Stimulated activated effector memory CD8-positive, alpha-beta T cell treated with anti-CD3 and anti-CD28 coated beads, Interleukin-12 subunit alpha, Interleukin-12 subunit beta, amount 100 ng/mL, for 72 hours (primary cell): ENCODE measurements around the gene RYR2.
"Not testable (repeated sequence)": the region's sequence is repeated elsewhere in the genome, so short reads cannot be mapped to it uniquely, and the experiment has no call there.

Experiments
- ATAC-seq: fragments of 150-1000 bp; cut with Tn5 transposase; 2 replicates; pipeline ENCODE4 v1.10.0; 2021
- DNase-seq, 2 donors: peaks; one replicate each; pipeline ENCODE4 v3.0.0; 2021 to 2022; ENCODE audit warnings: low spot score in 2 of 2
- H3K27ac Mint-ChIP-seq: one replicate; pipeline ENCODE4 v1.8.0; 2022; ENCODE audit warnings: mild to moderate bottlenecking, mixed read lengths
- H3K36me3 Mint-ChIP-seq: one replicate; pipeline ENCODE4 v1.8.0; 2022; ENCODE audit warnings: mild to moderate bottlenecking, mixed read lengths
- H3K4me1 Mint-ChIP-seq: one replicate; pipeline ENCODE4 v1.8.0; 2022; ENCODE audit warnings: mixed read lengths
- H3K4me3 Mint-ChIP-seq: one replicate; pipeline ENCODE4 v1.8.0; 2022; ENCODE audit warnings: mild to moderate bottlenecking, mixed read lengths
- H3K9me3 Mint-ChIP-seq: one replicate; pipeline ENCODE4 v1.8.0; 2022; ENCODE audit warnings: mixed read lengths

The RYR2 gene

GRCh38 chr1:237809099-237809498, 767.1 kb downstream of the RYR2 start:
- ATAC-seq (no peak), DNase-seq (no peak)
- H3K36me3 Mint-ChIP-seq: no peaks in the 10 kb centered on the region
- H3K9me3 Mint-ChIP-seq: no peaks in the 10 kb centered on the region
- H3K4me3 Mint-ChIP-seq: no peak overlapping the region
- no peak overlapping the region for H3K27ac Mint-ChIP-seq
- H3K4me1 Mint-ChIP-seq: no peaks in the 10 kb centered on the region

DNA sequence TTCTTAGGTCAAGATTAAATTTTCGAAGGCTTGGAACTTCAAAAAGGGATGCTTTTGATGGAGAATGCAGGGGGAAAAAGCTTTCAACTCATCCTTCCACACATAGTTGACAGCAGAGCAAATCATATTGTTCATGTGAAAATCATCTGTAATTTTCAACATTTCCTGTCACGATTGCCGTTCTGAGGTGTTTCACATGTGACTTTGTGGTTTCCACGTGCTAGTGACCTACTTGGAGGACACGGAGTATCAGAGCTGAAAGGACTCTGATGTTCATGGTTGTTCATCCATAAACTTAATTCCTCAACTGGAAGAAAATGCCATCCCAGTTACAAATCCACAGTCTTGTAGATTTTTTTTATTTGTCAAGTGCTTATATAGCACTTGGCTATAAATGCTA, 769.6 kb downstream of the RYR2 start:
- no peak for ATAC-seq

DNA sequence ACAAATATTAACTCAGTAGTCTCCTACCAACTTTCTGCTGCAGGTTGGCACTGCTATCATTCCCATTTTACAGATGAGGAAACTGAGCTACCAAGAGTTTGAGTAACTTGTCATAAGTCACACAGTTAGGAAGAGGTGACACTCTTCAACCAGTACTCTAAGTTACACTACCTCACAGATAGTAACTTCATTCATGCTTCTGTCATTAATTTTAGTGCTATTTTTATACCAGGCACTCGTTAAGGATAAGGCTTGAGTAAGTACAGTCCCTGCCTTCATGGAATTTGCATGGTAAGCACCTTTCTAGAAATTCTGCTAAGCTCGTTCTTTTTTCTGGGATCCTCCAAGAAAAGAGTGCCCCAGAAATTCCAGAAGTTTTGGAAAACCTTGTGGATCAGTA, 770.1 kb downstream of the RYR2 start:
- H3K9me3 Mint-ChIP-seq: no peaks in the 10 kb centered on the region
- H3K4me3 Mint-ChIP-seq: no peak overlapping the region
- no peaks in the 10 kb centered on the region for H3K4me1 Mint-ChIP-seq
- ATAC-seq: no peak
- DNase-seq: no peak
- H3K27ac Mint-ChIP-seq: no peak overlapping the region
- H3K36me3 Mint-ChIP-seq: no peaks in the 10 kb centered on the region

More for the DNA sequence above, 769.6 kb downstream of the RYR2 start:
- Mint-ChIP-seq H3K36me3 (no peaks in the 10 kb centered on the region), H3K9me3 (no peaks in the 10 kb centered on the region), H3K4me1 (no peaks in the 10 kb centered on the region), H3K27ac (no peak overlapping the region), H3K4me3 (no peak overlapping the region)
- no peak for DNase-seq

- ATAC-seq (no peak), DNase-seq (no peak)
- Mint-ChIP-seq H3K9me3 (no peaks in the 10 kb centered on the region), H3K27ac (no peak overlapping the region), H3K4me3 (no peak overlapping the region), H3K36me3 (no peaks in the 10 kb centered on the region), H3K4me1 (no peaks in the 10 kb centered on the region)
Observed at GRCh38 chr1:237814319-237814924, 772.4 kb downstream of the RYR2 start.

DNA sequence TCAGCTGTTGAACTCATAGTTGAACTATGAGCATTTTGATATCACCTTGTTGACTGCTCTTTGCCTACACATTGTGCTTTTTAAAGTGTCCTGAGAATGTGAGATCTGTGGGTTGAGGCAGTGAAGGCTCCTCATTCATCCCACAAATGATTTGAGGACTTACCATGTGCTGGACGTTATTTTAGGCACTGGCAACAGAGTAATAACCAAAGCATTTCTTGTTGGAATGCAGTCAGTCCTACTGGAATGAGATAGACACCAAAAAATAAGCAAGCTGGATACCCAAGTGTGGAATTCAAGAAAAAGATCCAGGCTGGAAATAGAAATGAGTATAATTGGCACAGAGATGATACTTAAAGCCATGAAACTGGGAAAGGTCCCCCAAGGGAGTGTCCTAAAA, 775.3 kb downstream of the RYR2 start:
- Mint-ChIP-seq H3K4me1 (no peaks in the 10 kb centered on the region), H3K9me3 (no peaks in the 10 kb centered on the region), H3K27ac (no peak overlapping the region), H3K4me3 (no peak overlapping the region), H3K36me3 (no peaks in the 10 kb centered on the region)
- no peak for ATAC-seq
- DNase-seq: no peak

- H3K27ac Mint-ChIP-seq, DNase-seq, ATAC-seq, H3K9me3 Mint-ChIP-seq, H3K4me1 Mint-ChIP-seq, H3K36me3 Mint-ChIP-seq, H3K4me3 Mint-ChIP-seq: not testable (repeated sequence)
Observed at GRCh38 chr1:237820634-237821033, 778.6 kb downstream of the RYR2 start.

GRCh38 chr1:237832858-237833257, 790.9 kb downstream of the RYR2 start:
- Mint-ChIP-seq H3K9me3 (no peaks in the 10 kb centered on the region), H3K4me1 (no peaks in the 10 kb centered on the region), H3K27ac (no peak overlapping the region), H3K4me3 (no peak overlapping the region), H3K36me3 (no peaks in the 10 kb centered on the region)
- DNase-seq (no peak), ATAC-seq (no peak)

GRCh38 chr1:237834048-237834447, 792.1 kb downstream of the RYR2 start:
- Mint-ChIP-seq H3K4me3 (no peak overlapping the region), H3K27ac (no peak overlapping the region), H3K9me3 (no peaks in the 10 kb centered on the region), H3K4me1 (no peaks in the 10 kb centered on the region), H3K36me3 (no peaks in the 10 kb centered on the region)
- ATAC-seq (no peak), DNase-seq (no peak)

- H3K27ac Mint-ChIP-seq: no peak overlapping the region
- no peak overlapping the region for H3K4me3 Mint-ChIP-seq
- H3K9me3 Mint-ChIP-seq: no peaks in the 10 kb centered on the region
- DNase-seq (no peak), ATAC-seq (no peak)
- no peaks in the 10 kb centered on the region for H3K4me1 Mint-ChIP-seq
- no peaks in the 10 kb centered on the region for H3K36me3 Mint-ChIP-seq
Observed at GRCh38 chr1:237834461-237834860, 792.5 kb downstream of the RYR2 start.

DNA sequence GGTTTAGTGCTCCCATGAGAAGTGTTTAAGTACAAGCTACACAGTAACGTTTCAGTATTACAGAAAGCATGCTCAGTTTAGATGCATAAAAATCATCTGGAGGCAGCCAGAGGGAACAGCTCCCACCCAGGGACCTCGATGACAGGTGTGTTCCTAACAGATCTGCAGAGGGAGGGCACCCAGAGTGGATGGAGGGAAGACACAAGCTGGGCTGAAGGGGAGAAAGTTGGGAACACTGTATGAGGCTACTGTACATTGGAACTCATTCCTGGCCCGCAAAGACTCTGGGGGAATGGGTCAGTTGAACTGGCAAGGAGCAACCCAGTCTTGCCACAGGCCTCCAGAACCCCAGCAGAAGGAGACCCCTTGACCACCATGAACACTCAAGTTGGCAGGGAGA, 796.3 kb downstream of the RYR2 start:
- ATAC-seq: no peak
- no peaks in the 10 kb centered on the region for H3K4me1 Mint-ChIP-seq
- no peaks in the 10 kb centered on the region for H3K36me3 Mint-ChIP-seq
- no peak for DNase-seq
- H3K27ac Mint-ChIP-seq: no peak overlapping the region
- no peaks in the 10 kb centered on the region for H3K9me3 Mint-ChIP-seq
- no peak overlapping the region for H3K4me3 Mint-ChIP-seq

DNA sequence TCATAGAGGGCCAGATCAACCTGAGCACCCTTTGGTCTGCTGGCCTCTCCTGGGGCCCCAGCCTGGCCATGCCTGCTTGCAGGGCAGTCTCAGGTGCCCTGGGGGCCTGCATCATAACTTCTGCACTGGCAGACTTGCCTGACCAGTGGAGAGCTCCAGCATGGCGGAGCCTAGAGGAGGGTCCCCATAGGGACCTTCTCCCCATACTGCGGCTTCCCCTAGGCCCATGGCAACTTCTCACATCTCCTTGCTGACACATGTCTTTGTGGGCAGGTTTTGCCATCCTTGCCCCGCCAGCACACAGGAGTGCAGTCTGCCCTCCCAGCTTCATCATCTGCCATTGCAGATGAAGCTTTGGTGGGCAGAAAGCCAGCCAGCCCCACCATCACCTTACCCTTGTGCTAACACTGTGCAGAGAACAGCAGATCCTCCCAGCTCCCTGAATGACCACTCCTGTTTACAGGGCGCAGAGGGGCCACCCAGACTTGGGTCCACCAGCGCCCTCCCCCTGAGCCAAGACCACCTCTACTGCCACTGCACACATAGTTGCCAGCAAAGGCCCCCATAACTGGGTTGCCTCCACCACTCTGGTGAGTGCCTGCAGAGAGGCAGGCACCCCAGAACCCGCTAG, 797.0 kb downstream of the RYR2 start:
- Mint-ChIP-seq H3K4me3 (no peak overlapping the region), H3K4me1 (no peaks in the 10 kb centered on the region), H3K36me3 (no peaks in the 10 kb centered on the region), H3K9me3 (no peaks in the 10 kb centered on the region), H3K27ac (no peak overlapping the region)
- ATAC-seq (peak; percentile 45), DNase-seq (no peak)

- ATAC-seq (no peak), DNase-seq (no peak)
- no peaks in the 10 kb centered on the region for H3K36me3 Mint-ChIP-seq
- H3K4me1 Mint-ChIP-seq: no peaks in the 10 kb centered on the region
- no peaks in the 10 kb centered on the region for H3K9me3 Mint-ChIP-seq
- H3K4me3 Mint-ChIP-seq: no peak overlapping the region
- H3K27ac Mint-ChIP-seq: no peak overlapping the region
Observed at GRCh38 chr1:237841485-237841884, 799.5 kb downstream of the RYR2 start.

DNA sequence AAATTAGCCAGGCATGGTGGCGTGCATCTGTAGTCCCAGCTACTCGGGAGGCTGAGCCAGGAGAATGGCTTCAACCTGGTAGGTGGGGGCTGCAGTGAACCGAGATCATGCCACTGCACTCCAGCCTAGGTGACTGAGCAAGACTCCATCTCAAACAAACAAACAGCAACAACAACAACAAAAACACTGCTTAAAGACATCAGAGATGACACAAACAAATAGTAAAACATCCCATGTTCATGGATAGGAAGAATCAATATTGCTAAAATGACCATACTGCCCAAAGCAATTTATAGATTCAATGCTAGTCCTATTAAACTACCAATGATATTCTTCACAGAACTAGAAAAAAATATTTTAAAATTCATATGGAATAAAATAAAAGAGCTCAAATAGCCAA, 801.5 kb downstream of the RYR2 start:
- H3K27ac Mint-ChIP-seq, H3K9me3 Mint-ChIP-seq, ATAC-seq, H3K4me3 Mint-ChIP-seq, DNase-seq, H3K36me3 Mint-ChIP-seq, H3K4me1 Mint-ChIP-seq: not testable (repeated sequence)

DNA sequence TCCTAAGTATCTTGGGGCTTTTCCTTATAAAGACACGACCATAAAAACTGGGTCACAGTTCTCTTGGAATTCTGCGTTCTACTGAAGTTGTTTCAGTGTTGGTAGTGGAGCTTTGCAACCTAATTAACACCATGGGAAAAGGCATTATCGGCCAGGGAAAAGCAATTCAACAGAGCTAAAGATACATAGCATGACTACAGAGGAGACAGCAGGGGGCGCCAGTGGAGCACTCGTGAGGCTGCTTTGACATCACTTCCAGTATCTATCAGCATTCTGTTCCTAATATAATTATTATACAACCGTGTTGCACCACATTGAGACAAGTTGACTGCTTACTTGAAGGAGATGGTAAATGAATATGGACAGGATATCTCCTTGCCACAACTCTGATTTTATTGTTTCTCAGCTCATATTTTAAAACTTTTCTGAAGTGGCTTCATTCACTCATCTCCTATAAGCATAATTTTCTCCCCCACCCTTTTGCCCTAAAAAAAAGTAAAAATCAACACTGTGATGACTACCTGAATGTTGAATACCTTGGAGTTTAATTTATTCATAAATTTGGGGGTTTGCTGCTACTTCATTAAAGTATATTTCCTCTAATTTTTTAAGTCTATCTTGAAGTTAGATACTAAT, 809.3 kb downstream of the RYR2 start:
- Mint-ChIP-seq H3K4me1 (no peaks in the 10 kb centered on the region), H3K27ac (no peak overlapping the region), H3K9me3 (no peaks in the 10 kb centered on the region), H3K4me3 (no peak overlapping the region), H3K36me3 (no peaks in the 10 kb centered on the region)
- DNase-seq (peak in 1 of 2 donors; percentile 49), ATAC-seq (no peak)

DNA sequence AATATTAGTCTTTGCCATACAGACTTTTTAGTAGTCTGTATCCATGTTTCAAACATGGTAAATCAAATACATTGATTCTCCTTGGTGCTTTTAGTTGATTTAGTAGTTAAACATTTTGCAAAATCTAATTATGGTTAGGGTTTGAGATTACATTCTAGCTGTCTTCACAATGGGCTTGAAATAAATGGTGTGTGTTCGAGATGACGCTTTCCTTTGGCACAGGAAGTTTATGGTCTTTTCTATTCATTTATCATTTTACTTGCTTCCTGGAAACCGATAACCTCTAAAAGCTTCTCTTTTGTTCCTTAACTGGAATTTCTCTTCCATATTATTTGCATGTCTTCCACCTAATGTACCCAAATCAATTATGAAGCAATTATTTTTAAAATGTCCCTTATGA, 810.4 kb downstream of the RYR2 start:
- H3K4me1 Mint-ChIP-seq: no peaks in the 10 kb centered on the region
- ATAC-seq (no peak), DNase-seq (no peak)
- no peak overlapping the region for H3K27ac Mint-ChIP-seq
- H3K4me3 Mint-ChIP-seq: no peak overlapping the region
- no peaks in the 10 kb centered on the region for H3K9me3 Mint-ChIP-seq
- H3K36me3 Mint-ChIP-seq: no peaks in the 10 kb centered on the region

DNA sequence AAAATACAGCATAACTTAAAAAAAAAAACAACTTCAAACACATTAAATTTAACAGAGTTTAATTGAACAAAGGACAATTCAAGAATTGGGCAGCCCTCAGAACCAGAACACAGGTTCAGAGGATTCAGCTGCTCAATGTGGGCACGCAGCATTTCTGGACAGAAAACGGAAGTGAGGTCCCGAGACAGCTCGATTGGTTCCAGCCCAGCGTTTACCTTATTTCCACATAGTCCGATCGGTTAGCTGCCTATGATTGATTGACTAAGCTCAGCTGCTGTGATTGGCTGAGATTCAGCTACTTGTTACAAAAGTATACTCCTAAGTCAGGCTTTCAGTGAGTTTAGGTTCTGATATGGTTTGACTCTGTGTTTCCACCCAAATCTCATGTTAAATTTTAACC, 815.5 kb downstream of the RYR2 start:
- Mint-ChIP-seq H3K4me3 (no peak overlapping the region), H3K36me3 (no peaks in the 10 kb centered on the region), H3K4me1 (no peaks in the 10 kb centered on the region), H3K27ac (no peak overlapping the region), H3K9me3 (no peaks in the 10 kb centered on the region)
- ATAC-seq: no peak
- no peak for DNase-seq
